NCI-H2227 treated with DMSO at 0.1 percent for 48 hours (cell line): Measurements from ENCODE around the gene NECTIN3.

ENCODE experiments used
- DNase-seq: peaks from one replicate; lab custom pipeline; 2025; lab: John Stamatoyannopoulos, UW

Gene NECTIN3, protein sequence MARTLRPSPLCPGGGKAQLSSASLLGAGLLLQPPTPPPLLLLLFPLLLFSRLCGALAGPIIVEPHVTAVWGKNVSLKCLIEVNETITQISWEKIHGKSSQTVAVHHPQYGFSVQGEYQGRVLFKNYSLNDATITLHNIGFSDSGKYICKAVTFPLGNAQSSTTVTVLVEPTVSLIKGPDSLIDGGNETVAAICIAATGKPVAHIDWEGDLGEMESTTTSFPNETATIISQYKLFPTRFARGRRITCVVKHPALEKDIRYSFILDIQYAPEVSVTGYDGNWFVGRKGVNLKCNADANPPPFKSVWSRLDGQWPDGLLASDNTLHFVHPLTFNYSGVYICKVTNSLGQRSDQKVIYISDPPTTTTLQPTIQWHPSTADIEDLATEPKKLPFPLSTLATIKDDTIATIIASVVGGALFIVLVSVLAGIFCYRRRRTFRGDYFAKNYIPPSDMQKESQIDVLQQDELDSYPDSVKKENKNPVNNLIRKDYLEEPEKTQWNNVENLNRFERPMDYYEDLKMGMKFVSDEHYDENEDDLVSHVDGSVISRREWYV

DNA sequence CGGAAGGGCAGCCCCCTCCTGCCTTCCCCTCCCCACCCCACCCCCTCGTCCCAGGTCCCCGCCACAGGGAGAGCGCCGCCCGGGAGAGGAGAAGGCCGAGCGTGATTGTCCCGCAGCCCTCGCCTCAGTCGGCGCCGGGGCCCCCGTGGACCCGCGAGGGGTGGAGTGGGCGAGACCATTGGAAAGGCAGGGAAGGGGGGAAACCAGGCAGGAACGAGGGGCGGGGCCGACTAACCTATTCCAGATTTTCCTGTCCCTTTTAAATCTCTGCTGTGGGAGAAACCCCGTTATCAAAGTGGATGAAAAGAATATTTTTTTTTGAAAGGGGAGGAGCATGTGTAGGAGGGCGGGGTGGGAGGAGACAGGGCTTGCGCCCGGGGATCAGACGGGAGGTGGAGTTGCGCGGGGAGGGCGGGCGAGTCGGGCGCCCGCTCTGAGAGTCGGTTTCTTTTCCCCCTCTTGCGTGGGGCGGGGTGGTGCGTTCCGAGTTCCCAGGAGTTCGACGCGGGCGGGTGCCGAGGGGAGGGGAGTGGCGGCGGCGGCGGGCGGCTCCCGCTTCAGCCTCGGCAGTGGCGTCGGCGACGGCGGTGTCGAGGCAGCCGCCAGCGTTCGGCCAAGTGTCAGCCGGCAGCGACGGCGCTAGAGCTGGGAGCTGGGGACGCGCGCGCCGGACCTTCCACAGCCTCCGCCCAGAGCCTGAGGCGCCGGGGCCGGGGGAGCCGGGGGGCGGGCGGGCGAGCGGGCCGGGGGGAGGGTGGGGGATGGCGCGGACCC, at the start of gene NECTIN3:
Gene NECTIN3 (plus strand): TSS at position 560 of the 774 bp plus-strand sequence. CDS start 202 bp downstream, at position 762.
- peak; percentile 38 for DNase-seq

DNA sequence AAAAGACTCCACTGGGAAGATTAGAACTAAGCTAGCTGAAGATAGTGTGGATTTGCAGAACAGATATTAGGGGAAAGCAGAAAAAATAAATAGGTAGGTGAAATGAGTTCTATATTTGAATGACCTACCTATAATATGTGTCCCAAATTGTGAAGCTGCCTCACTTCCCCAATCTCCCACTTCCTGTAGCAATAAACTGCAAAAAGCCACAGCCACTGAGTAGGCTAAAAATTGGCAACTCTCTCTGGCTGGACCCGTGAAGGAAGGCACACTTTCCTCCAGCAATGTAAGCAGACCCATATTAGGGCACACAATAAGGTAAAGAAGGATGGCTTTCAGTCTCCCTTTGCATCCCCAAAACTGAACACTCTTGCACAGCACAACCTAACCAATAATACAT, 43.7 kb upstream of the NECTIN3 start:
- no peak for DNase-seq

DNA sequence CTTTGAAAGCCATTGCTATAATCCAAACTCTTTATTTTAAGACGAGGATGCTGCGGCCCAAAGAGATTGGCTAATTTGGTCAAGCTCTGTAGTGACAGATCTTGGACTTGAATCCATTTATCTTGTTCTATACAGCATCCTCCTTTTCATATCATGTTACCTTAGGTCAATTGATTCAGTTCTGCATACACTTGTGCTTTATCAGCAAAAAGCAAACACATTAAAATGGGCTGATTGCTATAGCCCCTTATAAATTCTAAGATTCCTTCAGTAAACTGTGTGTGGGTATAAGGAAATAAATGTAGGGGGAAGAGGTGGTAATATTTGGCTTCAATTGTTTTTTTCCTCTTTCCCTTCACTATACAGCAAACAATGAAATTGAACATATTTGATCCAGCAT, 40.1 kb upstream of the NECTIN3 start:
- no peak for DNase-seq

DNA sequence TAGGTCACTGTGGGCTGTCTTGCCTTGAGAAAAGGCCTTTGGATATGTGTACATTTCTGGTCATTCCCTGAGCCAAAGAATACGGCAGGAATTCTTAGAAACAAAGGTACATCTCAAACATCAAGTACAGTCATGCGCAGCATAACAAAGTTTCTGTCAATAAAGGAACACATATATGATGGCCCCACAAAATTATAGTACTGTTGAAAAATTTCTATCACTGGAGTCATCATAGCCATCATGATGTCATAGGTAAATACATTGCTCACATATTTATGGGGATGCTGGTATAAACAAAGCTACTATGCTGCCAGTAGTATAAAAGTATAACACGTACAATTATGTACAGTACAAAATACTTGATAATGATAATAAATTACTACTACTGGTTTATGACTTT, 38.9 kb upstream of the NECTIN3 start:
- DNase-seq = no peak

DNA sequence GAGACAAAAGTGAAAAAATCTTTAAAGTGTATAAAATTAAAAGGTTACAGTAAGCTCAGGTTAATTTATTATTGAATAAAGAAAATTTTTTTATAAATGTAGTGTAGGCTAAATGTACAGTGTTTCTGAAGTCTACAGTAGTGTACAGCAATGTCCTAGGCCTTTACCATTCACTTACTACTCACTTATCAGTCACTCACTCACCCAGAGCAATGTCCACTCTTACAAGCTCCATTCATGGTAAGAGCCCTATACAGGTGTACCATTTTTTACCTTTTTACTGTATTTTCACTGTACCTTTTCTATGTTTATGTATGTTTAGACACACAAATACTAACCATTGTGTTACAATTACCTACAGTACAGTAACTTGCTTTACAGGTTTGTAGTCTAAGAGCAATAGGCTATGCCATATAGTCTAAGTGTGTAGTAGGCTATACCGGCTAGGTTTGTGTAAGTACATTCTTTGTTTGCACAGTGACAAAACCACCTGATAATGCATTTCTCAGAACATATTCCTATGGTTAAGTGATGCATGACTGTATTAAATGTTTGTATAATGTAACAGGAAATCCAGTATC, 38.1 kb upstream of the NECTIN3 start:
- DNase-seq = no peak

DNA sequence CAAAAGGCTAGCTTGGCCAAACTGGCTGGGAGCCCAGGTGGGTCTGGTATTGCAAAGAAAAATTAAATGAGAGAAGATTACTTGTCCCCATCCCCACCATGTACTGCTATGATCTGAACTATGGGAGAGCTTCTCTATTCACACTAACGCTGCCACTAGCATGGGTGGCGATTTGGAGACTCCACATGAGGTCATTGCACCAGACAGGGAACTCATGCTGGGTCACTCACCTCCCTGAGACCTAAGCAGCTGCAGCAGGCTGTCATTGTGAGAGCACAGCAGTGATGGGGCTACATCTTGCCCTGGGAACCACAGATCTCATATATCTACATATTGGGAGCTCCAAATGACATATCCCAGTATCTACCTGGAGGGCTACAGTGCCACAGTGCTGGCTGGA, 36.3 kb upstream of the NECTIN3 start:
- DNase-seq = no peak

DNA sequence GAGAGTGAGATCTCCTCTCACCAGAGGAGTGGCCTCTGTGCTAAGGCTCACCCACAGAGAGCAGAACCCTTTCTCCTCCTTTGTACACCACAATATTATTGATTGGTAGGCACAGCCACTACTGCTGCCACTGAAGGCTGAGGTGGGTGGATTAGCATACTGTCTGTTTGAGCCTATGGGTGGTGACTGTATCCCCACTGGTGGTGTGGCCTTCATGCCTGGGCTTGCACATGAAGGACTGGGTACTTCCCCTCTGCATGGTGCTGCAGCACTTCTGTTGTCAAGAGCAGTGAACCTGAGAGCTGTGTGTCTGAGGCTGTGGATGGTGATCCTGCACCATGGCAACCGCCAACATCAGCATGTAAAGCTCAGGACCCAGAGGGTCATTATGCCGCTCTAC, 35.7 kb upstream of the NECTIN3 start:
- DNase-seq = no peak

DNA sequence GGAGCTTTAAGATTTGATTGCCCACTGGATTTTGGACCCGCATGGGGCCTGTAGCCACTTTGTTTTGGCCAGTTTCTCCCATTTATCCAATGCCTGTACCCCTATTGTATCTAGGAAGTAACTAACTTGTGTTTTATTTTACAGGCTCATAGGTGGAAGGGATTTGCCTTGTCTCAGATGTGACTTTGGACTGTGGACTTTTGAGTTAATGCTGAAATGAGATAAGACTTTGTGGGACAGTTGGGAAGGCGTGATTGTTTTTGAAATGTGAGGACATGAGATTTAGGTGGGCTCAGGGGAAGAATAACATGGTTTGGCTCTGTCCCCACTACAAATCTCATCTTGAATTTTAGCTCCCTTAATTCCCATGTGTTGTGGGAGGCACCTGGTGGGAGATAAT, 30.7 kb upstream of the NECTIN3 start:
- no peak for DNase-seq

DNA sequence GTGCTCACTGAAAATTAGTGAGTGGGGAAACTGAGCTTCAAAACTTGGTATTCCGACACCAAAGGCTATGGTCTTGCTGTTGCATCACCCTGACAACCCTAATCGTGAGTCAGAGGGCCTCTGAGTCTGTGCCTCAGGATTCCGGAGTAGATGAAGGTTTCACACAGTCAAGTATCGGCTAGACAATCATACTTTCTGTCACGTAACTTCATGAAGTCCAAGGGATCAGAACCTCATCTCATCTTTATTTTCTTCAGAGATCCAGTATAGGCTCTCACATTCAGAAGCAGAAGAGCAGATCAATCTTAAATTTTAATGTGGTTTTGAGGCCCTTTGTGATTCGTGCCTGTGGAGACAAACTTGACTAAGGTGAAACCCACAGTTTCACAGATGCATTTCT, 26.1 kb upstream of the NECTIN3 start:
- no peak for DNase-seq

DNA sequence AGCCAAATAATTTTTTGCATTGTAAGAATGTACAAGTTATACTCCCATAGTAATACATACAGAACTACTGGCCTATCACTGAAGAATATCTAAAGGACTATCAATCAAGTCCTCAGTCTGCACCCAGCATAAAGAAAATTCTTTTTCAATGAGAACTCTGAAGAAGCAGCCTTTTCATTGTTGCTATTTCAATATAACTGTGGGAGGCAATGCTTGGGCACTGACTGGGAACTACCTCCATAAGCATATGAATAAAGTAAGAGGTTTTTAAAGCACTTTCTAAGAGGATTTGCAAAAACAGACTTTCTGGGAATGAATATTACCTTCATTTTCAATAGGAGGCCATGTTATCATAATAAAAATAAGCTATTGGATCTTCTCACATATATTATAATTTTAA, 24.6 kb upstream of the NECTIN3 start:
- no peak for DNase-seq

DNA sequence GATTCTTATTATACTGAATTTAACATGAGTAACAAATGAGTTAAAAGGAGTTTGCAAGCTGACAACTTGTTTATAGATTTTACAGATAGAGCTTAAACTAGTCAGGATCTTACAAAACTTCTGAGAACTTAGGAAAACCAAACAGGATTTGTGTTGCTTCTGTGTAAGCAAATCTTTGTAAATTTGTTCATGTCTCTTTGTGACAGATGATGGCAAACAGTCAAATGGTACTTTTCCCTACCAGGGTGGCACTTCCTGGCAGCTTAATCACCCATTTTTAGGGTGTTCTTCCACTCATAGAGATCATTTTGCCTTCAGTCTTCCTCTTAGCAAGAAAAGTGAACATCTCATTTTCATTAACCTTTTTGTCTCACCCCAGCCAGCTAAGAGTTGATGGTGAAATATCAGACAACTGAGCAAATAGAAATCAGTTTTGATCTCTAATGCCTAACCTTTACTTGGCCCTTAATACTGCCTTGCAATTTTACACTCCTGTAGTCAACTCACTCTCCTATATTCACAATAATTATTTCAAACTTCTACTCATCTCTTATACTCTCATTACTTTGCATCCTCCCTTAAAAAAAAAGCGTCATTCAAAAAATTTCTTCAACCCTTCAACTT, 23.7 kb upstream of the NECTIN3 start:
- no peak for DNase-seq

DNA sequence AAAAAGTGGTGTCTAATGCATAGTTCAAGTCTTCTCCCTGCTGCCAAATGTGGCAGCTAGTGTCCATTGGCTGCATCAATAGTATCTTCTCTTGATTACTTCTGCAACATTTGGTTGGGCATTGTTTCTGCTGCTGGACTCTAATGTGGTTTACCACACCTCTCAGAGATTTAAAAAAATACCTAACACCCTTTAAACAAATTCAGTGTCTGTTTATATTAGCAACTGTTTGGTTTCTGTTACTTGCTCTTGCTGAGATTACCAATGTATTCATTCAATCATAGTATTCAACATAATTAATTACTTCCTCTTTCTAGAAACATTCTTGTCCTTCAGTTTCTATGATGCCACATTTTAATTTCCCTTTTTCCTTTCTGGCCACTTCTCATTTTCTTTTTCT, 20.3 kb upstream of the NECTIN3 start:
- no peak for DNase-seq

DNA sequence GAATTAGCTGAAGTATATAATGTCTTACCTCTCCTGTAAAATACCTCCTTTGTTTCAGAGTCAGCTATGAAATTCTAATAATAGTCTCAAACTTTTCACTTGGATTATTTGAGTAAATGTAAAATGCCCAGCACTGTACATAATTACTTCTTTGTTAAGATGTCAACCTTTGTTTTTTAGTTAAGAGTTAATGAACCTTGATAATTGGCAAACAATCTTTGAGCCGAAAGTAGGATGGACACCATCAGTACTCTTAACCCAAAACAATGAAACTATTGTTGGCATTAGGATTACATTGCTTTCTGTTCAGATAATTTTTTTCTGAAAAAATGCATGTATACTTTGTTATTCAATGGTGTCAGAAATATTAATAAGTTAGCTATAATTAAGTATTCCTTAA, 3.0 kb upstream of the NECTIN3 start:
- DNase-seq = no peak

DNA sequence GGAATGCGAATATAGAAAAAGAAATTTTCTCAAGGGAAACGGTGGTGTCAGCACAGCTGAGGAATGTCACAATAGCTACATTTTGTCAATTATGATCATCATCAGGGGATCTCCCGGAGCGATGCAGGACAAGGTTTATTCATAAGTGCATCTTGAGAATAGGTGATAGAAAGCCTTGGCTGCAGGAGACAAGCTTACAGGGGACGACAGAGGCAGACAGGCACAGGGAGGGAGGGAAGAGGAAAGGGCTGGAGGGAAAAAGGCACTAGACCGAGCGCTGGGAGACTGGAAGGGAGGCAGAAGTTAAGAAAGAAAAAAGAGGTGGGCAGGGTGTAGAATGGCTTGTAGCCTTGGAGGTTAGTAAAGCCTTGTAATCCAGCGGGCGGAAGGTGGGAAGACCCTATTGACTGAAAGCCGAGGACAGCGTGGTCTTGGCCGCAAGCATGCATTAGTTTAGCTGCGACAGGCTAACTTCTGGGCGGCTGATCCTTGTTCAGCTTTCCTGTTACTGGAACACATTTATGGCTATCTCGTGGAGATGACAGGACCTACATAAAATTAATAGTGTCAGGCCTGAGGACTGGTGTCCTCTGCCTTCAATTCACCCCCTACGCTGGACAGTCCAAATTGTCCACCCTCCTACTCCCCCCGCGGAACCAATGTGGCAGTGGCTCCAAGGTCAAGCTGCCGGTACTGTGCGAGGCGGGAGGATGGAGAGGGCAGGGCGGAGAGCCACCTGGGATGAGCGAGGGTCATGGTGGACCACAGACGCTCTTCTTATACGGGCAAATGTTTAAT, 1.4 kb upstream of the NECTIN3 start:
- DNase-seq = no peak

DNA sequence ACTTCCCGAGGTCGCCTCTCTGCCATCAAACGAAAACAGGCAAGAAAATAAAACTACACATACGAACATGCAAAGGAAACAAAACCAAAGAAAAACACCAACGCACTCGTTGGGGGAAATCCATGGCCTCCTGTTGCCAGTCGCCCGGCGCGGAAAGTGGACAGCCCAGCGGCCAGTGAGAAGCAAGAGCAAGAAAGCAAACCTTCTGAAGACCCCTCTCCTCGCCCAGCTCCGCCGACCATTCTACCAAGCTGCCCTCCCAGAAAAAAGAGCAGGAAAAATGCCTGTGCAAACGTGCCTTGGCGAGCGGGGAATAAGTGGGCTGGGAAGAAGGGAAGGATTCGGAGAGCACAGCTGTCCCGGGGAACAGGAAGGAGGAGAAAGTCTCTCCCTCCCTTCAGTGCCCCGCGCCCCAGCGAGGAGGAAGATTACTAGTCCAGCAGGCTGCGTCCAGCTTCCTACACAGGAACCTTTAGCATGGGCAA, 802 bp upstream of the NECTIN3 start:
- no peak for DNase-seq

DNA sequence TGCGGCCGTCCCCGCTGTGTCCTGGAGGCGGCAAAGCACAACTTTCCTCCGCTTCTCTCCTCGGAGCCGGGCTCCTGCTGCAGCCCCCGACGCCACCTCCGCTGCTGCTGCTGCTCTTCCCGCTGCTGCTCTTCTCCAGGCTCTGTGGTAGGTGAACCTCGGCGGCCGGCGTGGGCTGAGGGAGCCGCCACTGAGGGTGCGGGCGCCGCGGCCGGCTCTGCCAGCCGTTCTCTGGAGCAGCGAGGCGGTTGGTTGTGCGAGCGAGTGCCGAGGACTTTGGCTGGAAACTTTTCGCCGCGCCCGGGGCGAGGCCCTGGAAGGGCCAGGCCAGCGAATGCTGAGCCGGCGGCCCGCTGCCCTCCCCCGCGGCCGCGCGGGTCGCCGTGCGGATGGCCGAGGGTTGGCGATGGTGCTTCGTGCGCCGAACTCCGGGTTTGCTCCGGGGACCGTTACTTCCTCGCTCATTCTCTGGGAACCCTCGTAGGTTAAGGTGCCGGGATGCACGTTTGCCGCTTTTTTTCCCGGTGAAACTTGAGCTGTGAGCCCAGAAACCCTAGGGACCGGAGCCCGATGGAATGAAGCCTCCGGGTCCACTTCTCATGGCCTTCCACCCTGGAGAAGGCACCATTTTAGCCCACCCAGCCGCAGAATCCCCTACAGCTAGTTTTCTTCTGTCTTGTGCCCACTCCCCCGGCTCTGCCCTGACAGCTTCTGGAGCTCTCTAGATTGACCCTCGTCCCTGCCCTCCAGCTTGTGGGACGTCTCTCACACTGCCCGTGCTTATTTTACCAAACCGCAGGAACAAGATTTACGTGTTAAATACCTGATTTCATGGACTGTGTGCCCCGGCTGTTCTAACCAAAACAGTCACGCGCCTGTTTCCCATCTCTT, 660 bp downstream of the NECTIN3 start:
- DNase-seq = no peak

DNA sequence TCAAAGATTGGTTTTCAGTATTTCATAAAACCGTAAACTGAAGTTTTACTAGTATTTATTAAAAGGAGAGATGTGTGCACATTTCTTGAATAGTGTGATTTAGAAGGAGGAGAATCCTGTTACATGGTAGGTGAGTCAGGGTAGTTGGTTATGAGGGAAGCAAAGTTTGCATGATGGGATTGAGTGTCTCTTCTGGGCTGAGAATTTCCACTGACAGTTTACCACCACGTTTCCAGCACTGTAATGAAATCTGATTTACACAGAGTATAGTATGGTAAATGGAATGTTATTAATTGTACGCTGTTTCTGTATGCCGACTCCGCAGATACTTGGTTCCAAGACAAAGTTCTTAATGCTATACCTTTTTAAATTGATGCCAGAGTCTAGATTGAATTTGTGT, 1.6 kb downstream of the NECTIN3 start:
- DNase-seq = no peak

DNA sequence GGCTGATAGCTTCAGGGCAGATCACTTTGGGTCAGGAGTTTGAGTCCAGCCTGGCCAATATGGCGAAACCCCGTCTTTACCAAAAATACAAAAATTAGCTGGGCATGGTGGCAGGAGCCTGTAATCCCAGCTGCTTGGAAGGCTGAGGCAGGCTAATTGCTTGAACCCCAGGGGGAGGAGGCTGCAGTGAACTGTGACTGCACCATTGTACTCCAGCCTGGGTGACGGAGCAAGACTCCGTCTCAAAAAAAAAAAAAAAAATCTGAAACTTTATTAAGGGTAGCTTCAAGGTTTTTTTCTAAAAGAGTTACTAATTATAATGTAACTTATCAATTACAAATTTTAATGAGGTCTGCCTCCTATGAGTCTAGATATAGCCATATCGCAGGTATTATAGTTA, 5.1 kb downstream of the NECTIN3 start:
- DNase-seq = no peak

DNA sequence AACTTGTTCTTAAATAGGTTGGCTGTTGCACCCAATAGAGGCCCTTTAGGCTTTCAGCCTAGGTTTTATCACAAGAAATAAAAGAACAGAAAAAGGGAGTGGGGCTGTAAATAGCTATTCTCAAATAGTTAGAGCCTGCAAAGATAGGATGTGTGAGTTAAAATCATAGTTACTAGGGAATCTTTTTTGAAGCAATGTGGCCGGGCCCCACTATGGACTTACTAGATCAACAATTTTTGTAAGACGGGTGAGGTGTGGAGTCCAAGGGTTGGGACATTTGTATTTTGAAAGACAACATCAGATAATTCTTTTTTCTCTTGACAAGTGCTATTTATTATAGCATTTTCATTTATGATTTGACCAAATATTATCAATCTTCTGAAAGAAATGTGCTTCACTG, 5.8 kb downstream of the NECTIN3 start:
- no peak for DNase-seq

DNA sequence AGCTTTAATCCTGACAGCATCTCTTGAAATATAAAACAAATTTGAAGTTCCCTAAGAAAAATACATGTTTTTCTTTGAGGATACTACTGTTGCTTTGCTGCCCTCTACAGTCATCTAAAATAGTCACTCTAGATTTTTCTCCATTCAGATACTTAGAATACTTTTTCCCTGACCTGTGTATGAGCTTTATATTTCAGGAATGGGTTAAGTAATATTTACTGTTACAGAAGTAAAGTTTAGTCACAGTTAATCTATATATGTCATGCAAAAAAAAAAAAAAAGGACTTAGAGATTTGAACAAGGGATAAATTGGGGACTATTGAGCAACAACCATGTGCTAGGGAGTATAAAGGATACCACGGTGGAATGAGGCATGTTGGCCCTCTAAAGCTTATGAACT, 8.8 kb downstream of the NECTIN3 start:
- DNase-seq = no peak
